Ramos (cell line): ENCODE measurements around the gene TTLL11.

Experiments used
- in situ Hi-C: fragments of 300-500 bp; cut with MboI; formaldehyde crosslinking; loops from one replicate; pipeline ENCODE4 v1.14.3; 2022; ENCODE audit warnings: low sequenced_read_pairs; ENCODE audit not compliant: unreplicated experiment

TTLL11 gene

DNA sequence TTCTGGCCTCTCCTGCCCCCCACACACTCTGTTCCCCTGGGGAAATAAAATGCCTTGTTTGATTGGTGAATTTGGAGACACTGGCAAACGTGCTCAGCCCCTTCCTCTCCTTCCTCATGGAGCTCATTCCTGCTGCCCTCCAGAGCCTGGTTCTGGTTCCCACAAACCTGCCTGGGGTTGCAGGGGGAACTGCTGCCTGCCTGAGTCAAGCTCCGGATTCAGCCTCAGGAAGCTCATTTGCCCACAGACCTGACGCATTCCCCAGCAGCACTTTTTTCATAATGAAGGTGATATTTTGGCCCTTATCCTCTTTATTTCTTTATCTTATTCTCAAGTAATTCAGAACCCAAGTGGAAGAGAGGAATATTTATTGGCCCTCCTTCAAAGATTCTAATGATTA, 140.5 kb downstream of the TTLL11 start:
- in situ Hi-C loops, result no loop called here

DNA sequence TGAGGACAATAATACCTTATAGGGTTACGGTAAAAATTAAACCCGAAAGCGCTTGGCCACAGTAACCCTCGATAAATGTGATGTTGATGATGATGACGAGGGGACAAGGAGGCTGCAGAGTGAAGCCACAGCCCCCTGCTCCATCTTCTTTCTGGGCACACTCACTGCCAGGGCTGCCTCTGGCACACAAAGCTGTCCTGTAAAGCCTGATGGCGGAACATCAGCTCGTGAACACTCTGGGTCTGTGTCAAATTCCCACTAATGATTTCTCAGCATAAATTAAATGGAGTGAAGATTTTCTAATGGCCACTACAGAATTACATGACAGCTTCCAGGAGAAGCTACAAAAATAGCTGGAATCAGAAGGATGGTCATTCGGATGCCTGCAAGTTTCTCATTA, 142.2 kb downstream of the TTLL11 start:
- in situ Hi-C loops, result no loop called here

DNA sequence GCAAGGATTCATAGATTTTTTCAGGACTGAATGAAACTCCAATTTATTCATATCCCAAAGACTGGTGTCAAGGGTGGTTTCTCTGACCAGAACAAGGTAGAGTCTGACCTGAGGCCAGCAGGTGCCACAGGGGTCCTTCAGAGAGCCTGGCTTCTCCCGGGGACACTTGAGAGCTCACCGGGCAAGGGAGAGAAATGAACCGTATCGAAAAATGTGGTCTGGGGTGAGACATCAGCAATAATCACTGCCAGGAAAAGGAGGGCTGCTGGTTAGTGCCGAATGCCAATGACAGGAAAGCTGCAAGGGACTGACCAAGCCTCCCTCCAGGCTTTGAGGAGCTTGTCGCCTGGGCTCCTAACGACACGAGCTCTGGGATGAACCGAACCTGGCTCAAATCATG, 142.7 kb downstream of the TTLL11 start:
- in situ Hi-C loops, result no loop called here

DNA sequence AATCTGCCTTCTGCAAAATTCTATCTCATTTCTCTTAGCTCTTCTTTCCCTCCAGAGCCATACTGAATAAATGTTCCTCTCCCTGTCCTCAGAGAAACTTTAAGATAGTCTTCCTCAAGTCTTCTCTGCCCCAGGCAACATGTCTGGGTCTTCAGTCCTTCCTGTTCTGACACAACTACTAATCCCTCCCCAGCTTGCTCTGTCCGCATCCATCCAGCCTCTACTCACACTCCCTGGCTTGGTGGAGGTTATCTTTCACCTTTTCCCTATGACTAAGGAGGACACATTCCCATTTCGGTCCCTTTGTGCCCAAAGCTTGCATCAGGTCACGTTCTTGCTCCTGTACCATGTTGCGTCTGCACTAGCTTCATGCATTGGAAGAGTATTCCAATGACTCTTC, 143.3 kb downstream of the TTLL11 start:
- in situ Hi-C loops, result loop anchor here (25.0 kb wide), 1 partner anchor 1062 kb away; the partner anchor contains the start of gene PHF19

DNA sequence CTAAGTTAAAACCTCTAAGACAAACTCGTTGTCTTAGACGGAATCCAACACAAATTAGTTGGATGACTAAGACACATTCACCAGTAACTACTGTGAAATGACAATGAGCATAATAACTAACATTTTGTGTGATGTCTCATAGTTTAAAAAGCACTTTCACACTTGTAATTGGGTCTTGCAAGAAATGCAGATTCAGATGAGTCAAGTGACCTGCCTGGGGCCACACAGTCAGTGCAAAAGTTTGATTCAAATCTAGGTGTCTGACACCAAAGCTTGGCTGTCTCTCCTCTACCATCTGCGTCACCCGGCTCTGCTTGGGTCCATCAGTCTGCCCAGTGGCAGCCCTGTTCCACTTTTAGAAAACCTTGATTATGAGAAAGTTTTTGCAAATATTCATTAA, 143.7 kb downstream of the TTLL11 start:
- in situ Hi-C loops, result loop anchor here (25.0 kb wide), 1 partner anchor 1062 kb away; the partner anchor contains the start of gene PHF19

DNA sequence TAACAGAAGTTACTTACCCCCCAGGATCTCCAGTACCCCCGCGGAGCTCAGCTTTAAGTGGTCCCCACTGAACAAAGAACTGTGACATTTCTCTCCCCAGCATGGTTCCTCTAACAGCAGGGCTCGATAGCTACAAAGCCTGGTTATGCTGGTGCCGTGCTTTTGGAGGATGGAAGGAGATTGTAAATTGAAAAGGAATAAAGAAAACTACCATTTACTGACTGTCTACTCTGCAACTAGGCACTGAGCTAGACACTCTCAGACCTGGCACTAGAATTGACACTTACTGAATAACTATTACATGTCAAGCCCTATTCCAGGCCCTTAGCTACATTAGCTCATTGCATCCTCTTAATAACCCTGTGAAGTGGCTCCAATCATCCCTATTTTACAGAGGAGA, 145.3 kb downstream of the TTLL11 start:
- in situ Hi-C loops, result loop anchor here (25.0 kb wide), 1 partner anchor 1060 kb away; the partner anchor contains the start of gene PHF19

DNA sequence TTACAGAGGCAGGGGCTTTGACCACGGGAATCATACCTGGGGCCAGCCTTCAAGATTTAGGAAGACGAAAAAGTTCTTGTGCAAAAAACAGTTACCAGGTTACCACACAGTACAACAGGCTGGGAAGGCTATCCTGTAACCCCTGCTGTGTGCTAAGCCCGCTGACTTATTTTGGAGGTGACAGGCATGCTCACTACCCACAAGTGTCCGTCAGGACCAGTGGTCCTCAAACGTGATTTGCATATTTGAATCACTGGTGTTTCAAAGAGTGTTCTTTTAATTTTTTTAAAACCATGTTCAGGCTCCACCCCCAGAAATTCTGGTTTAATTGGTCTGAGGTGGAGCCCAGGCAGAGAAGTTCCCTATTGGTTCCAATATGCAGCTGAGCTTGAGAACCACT, 146.6 kb downstream of the TTLL11 start:
- in situ Hi-C loops, result loop anchor here (25.0 kb wide), 1 partner anchor 1059 kb away; the partner anchor contains the start of gene PHF19

DNA sequence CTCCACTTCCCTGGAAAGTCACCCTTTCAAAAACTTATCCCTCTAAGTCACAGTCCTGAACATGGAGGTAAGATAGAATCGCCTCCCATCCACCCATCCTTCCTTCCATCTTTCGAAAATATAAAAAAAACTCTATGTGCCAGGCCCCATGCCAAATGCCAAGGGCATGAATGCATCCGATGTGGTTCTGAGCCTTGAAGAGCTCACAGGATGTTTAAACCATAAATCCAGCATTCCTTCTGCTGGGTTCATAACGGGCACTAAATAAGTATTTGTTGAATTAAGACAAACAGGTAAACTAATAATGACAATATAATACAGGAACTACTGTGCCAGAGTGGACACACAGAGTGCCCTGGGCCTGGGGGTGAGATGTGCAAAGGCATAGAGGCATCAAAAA, 147.3 kb downstream of the TTLL11 start:
- in situ Hi-C loops, result loop anchor here (25.0 kb wide), 1 partner anchor 1059 kb away; the partner anchor contains the start of gene PHF19

DNA sequence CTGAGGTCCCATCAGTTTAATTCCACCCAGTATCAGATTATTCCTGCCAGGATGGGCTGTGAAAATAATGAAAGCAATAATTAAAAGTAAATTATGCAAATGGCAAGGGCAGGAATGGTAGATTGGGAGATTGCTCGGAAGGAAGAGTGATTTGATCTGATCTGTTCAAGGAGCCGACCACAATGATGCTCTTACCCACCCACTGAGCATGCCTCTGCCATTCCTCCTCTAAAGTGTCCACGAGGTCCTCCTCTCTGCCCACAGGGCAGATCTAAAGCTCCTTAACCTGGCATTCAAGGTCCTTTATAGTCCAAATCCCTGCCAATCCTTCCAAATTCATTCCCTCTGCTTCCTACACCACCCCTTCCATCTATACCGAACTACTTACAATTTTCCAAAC, 147.8 kb downstream of the TTLL11 start:
- in situ Hi-C loops, result loop anchor here (25.0 kb wide), 1 partner anchor 1058 kb away; the partner anchor contains the start of gene PHF19

DNA sequence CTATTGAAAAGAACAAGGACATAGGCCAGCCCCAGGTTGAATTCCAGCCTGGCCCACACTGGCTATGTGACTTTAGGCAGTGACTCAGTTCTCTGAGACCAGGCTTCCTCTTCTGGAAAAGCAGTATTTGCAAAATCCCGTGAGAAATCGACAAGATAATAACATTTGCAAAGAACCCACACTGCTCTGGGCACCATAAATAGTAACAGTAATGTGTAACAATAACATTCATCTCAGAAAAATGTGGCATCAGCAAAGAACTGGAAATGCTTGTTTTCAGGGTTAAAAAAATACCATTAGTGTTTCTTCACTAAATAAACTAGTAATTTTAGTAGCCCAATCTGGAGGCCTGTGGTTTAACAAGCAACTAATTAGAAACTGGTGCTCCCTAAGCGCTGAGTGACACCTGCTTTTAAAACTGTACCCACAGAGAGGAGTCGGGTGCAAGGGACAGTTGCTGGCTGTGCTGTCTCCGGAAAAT, 148.4 kb downstream of the TTLL11 start:
- in situ Hi-C loops, result loop anchor here (25.0 kb wide), 1 partner anchor 1057 kb away; the partner anchor contains the start of gene PHF19

DNA sequence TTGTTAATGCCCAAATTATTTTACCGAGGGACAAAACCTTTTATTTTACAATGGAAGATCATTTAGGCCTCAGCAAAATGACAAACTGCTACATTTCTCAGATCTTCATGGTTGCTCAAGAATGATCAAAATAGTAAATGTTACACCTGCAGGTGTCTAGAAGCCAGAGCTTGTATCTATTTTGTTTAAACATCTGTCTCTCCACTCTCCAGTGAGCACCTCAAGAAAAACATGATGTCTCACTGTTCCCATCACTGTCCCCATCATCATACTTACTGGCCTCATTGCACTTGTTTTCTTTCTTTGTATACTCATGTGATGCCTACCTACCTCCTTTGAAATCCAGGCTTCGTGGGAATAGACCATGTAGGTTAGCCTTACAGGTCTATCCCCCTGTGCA, 149.6 kb downstream of the TTLL11 start:
- in situ Hi-C loops, result loop anchor here (25.0 kb wide), 1 partner anchor 1056 kb away; the partner anchor contains the start of gene PHF19

DNA sequence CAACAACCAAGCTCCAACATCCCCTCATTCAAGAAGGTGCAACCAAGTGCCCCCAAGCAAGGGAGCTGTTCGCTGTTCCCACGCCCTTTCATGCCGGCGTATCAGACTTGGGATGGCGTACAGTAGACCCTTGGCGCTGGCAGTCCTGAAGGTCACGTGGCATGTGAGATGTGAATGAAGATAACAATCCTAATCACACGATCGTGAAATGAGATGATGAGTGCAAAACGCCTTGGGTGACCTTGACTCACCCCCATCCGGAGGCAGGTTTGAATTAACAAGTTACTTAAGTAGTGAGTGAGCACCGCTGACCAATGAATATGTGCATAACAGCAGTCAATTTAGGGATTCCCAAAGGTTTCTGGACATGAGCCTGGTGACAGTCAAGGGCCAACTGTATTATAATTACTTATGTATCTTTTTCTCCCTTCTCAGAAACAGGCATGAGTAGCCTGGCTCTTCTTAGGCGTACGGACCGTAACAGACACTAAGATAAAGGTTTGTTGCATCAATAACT, 150.2 kb downstream of the TTLL11 start:
- in situ Hi-C loops, result loop anchor here (25.0 kb wide), 1 partner anchor 1056 kb away; the partner anchor contains the start of gene PHF19

DNA sequence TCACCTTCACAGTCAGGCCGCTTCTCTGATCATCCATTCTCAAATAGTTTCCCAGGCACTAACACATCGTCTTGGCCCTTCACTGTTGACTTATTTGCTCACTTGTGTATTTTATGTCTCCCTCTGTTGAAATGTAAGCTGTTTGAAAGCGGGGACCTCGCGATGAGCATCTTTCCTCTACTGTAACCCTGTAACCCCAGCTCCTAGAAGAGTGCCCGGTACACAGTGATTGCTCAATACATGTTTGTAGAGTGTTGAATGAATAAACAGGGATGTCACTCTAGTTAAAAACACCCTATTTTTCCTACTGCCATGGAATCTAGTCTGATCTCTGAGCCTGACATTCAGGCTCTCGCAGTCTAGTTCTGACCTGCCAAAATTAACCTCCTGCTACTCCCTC, 150.8 kb downstream of the TTLL11 start:
- in situ Hi-C loops, result loop anchor here (25.0 kb wide), 1 partner anchor 1055 kb away; the partner anchor contains the start of gene PHF19

DNA sequence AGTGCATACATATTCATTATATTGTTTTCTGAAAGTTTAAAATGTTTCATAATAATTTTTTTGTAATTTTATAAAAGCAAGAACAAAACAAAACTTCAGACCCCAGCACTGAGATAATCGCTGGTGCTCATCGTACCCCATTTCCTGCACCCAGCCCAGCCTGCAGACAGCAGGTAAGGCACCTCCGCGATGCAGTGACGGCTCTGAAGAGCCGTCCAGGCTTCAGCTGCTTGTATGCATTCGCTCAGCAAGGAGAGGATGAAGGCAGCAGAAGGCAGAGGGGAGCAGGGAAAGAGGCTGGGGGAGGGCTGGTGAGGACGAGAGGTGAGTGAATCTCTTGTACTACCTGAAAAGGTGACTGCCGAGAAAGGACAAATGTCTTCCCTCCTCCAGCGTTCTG, 153.5 kb downstream of the TTLL11 start:
- in situ Hi-C loops, result loop anchor here (25.0 kb wide), 1 partner anchor 1052 kb away; the partner anchor contains the start of gene PHF19

DNA sequence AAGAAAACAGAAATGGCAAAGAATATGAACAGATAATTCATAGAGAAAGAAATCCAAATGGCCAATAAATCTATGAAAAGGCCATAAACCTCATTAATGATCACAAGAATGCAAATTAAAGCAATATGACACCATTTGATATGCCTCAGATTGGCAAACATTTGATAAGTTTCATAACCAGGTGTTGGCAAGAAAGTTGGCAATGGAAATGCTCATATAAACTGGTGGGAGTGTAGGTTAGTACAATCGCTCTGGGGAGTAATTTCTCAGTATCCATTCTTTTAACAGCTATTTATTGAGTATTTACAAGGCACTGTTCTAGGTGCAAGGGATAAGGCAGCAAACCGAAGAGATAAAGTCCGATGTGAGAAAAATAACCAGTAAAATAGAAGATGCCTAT, 154.5 kb downstream of the TTLL11 start:
- in situ Hi-C loops, result loop anchor here (25.0 kb wide), 1 partner anchor 1051 kb away; the partner anchor contains the start of gene PHF19

DNA sequence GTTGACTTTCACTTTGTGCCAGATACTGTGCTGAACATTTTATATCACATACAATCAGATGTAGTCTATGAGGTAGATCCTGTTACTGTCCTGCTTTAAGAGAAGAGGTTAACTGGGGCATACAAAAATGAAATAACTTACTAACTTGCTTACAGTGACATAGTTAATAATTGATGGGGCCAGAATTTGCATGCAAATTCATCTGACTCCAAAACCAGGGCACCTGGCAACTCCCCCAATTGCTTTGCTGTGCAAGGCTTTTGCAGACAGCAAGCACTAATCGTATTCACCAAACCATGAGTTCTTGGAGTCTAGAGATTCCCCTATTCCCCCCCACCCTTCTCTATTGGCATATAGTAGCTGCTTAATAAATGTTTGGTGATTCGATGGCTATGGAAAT, 155.9 kb downstream of the TTLL11 start:
- in situ Hi-C loops, result loop anchor here (25.0 kb wide), 1 partner anchor 1050 kb away; the partner anchor contains the start of gene PHF19

DNA sequence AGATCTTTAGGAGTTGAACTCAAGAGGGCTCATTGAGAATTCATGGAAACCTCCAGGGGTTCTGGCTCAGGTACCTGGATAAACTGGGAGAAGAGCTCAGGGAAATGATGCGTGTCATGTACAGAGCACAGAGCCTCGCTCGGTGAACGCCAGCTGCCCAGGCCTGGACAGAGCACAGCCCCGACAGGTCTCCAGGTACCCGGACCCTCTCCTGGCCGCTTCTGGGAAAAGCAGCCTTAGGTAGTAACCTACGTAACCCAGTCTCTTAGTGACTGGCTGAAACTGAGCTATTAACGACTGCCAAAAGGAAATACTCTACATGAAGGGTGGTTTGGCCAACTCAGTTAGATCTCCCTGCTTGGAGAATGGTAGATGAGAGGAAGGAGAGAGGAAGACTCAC, 157.4 kb downstream of the TTLL11 start:
- in situ Hi-C loops, result loop anchor here (25.0 kb wide), 1 partner anchor 1048 kb away; the partner anchor contains the start of gene PHF19

DNA sequence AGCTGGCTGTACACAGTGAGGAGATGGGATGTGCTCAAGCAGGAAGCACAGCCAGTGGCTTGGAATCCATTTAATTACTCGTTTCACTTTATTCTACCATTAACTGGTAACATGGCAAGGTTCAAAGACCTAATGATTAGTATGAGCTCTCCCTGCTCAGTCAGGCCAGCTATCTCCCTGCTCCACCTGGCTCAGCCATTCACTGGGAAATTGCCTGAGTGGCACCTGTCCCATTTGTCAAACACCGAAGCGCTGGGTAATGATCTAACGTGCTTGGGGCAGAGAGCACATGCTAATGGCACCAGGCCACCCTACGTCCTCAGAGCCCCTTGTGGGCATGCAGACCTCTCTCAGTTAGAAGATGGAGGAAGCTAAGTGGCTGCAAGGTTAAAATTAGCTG, 162.2 kb downstream of the TTLL11 start:
- in situ Hi-C loops, result loop anchor here (25.0 kb wide), 1 partner anchor 1044 kb away; the partner anchor contains the start of gene PHF19

DNA sequence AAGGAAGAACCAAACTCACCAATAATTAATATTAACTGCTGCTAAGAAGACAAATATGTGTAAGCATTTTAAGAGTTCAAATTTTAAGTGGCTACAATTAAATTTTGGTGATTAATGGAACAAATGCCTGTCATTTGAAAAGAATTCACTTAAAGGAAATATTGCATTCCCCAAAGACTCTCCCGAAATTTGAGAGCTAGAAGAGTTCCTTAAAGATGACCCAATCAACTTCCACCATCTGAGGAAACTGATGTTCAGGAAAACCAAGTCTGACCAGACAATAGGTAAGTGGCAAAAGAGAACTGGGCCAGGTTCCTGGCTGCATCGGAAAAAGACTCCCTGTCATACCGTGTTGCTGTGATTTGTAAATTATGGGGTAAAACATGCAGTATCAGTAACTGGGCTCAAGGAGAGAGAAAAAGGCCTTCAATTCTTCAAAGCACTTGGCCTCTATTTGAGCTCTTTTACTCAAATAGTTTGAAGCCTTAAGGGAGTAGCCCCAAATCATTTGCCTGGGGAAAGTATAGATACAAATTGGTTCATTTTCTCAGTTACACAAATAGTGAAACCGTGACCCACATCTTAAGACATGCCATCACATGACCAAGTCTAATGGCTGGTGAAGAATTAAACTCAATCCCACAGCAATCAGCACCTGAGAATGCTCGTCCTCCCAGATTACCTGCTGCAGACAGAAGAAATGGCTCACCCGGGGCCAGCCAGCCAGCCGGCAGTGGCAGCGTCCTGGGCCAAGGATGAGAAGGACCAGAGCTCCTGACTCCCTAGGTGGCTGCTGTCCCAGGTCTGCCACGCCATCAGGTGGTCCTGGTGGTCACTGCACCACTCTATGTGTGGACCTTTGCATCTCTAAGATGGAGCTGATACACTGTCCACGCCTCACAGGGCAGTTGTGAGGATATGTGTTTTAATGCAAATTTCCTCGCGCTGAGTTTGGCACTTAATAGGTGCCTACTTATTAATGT, 162.9 kb downstream of the TTLL11 start:
- in situ Hi-C loops, result loop anchor here (25.0 kb wide), 1 partner anchor 1043 kb away; the partner anchor contains the start of gene PHF19

DNA sequence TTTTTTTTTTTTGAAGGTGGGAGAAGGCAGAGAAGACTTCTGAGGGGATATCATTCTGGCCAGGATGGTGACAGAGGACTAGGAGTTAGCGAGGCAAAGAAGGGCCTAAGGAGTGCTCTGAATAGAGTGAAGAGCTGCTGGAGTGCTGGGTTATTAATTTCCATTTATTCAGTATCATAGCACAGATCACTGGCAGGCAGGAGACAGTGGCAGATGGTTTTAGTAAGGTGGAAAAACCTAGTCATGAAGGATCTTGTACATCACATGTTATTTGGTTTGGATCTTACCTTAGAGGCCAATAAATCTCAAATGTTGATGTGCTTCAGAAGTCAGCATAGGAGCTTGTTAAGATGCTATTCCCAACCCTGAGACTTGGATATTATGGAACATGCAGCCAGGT, 165.5 kb downstream of the TTLL11 start:
- in situ Hi-C loops, result loop anchor here (25.0 kb wide), 1 partner anchor 1040 kb away; the partner anchor contains the start of gene PHF19
